ENCODE results near the gene ADGRE3.
"Not testable (repeated sequence)": the region's sequence is repeated elsewhere in the genome, so short reads cannot be mapped to it uniquely, and the experiment has no call there.

Gene ADGRE3

DNA sequence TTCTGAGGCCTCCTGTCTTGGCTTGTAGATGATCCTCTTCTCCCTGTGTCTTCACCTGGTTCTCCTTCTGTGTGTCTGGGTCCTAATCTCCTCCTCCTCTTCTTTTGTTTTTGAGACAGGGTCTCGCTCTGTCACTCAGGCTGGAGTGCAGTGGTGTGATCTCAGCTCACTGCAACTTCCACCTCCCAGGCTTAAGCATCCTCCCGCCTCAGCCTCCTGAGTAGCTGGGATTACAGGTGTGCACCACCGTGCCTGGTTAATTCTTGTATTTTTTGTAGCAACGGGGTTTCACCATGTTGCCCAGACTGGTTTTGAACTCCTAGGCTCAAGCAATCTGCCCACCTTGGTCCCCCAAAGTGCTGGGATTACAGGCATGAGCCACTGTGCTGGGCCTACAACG, 62.4 kb downstream of the ADGRE3 start:
- not testable (repeated sequence) for DNase-seq; H3K27me3 ChIP-seq (ENCODE audit: insufficient read depth, low read length, poor library complexity); H3K18ac ChIP-seq (ENCODE audit: low read length); H3K4me1 ChIP-seq (ENCODE audit: control insufficient read depth, low read depth, low read length); H3K4me2 ChIP-seq (ENCODE audit: low read length); H4K5ac ChIP-seq (ENCODE audit: low read length); H3K4me3 ChIP-seq (ENCODE audit: low read length); H3K27ac ChIP-seq (ENCODE audit: low read depth, low read length); H3K23ac ChIP-seq (ENCODE audit: low read length); H3K79me2 ChIP-seq (ENCODE audit: control insufficient read depth, insufficient read depth, low read length); H2AK5ac ChIP-seq (ENCODE audit: low read length); H3K9ac ChIP-seq (ENCODE audit: low read length); H2BK5ac ChIP-seq (ENCODE audit: low read length); H3K56ac ChIP-seq (ENCODE audit: low read length); H2BK120ac ChIP-seq (ENCODE audit: low read depth, low read length); H3K79me1 ChIP-seq (ENCODE audit: low read length); H2BK15ac ChIP-seq (replicated peaks; ENCODE audit: low read depth); H3K36me3 ChIP-seq (ENCODE audit: control insufficient read depth, insufficient read depth, low read length); H3K4ac ChIP-seq (ENCODE audit: low read depth, low read length); H4K8ac ChIP-seq (ENCODE audit: low read depth, low read length)
- WGBS (ENCODE audit: extremely low coverage, insufficient coverage, low lambda C conversion rate) = no CpG with 5 or more reads among the region's 5 CpGs

DNA sequence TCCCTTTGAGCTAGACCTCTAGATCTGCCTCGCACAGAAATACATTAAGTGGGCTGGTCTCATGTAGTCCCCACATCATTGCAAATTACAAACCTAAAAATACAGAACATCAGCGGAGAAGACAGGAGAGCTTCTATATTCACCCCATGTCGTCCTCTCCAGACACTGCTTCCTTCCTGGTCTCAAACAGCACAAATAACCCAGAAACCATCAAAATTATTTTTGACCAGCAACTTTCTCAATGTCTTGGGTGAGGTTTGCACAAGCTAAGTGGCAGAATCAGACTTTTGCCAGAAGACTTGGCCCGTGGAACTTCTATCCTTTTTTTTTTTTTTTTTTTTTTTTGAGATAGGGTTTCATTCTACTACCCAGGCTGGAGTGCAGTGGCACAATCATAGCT, 63.6 kb downstream of the ADGRE3 start:
- Histone ChIP-seq H3K4me1 (ENCODE audit: control insufficient read depth, low read depth, low read length) (no peaks in the 10 kb centered on the region), H3K27ac (ENCODE audit: low read depth, low read length) (no peak overlapping the region), H3K36me3 (ENCODE audit: control insufficient read depth, insufficient read depth, low read length) (no peaks in the 10 kb centered on the region), H2BK5ac (ENCODE audit: low read length) (no peak overlapping the region), H3K27me3 (ENCODE audit: insufficient read depth, low read length, poor library complexity) (no peaks in the 10 kb centered on the region), H3K79me2 (ENCODE audit: control insufficient read depth, insufficient read depth, low read length) (no peaks in the 10 kb centered on the region), H3K4ac (ENCODE audit: low read depth, low read length) (no peak overlapping the region), H3K23ac (ENCODE audit: low read length) (no peak overlapping the region), H3K4me2 (ENCODE audit: low read length) (no peak overlapping the region), H3K4me3 (ENCODE audit: low read length) (no peak overlapping the region), H2BK15ac (replicated peaks; ENCODE audit: low read depth) (no peak overlapping the region), H3K18ac (ENCODE audit: low read length) (no peak overlapping the region), H2BK120ac (ENCODE audit: low read depth, low read length) (no peak overlapping the region), H4K8ac (ENCODE audit: low read depth, low read length) (no peak overlapping the region), H4K5ac (ENCODE audit: low read length) (no peak overlapping the region), H2AK5ac (ENCODE audit: low read length) (no peak overlapping the region), H3K9ac (ENCODE audit: low read length) (no peak overlapping the region), H3K56ac (ENCODE audit: low read length) (no peak overlapping the region), H3K79me1 (ENCODE audit: low read length) (no peaks in the 10 kb centered on the region)
- DNase-seq = no peak
- whole genome bisulfite sequencing (ENCODE audit: extremely low coverage, insufficient coverage, low lambda C conversion rate) = no CpG with 5 or more reads among the region's 4 CpGs

DNA sequence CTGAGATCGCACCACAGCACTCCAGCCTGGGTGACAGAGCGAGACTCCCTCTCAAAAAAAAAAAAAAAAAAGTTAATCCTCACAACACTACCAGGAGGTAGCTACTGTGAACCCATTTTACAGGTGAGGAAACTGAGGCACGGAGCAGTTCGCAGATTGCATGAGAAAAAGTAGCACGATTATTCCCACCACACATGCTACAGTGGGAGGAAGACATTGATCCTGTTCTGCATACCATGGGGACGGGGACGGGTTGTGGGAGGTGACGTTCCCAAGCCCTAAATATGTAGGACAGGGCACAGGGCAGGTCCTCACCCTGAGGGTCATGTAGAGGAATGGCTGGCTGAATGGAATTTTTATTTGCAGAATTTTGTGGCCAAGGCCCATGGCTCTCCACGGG, 68.0 kb downstream of the ADGRE3 start:
- Histone ChIP-seq H4K8ac (ENCODE audit: low read depth, low read length) (no peak overlapping the region), H3K9ac (ENCODE audit: low read length) (no peak overlapping the region), H3K4me3 (ENCODE audit: low read length) (no peak overlapping the region), H3K4ac (ENCODE audit: low read depth, low read length) (no peak overlapping the region), H3K79me1 (ENCODE audit: low read length) (no peaks in the 10 kb centered on the region), H3K4me2 (ENCODE audit: low read length) (no peak overlapping the region), H3K27ac (ENCODE audit: low read depth, low read length) (no peak overlapping the region), H2BK15ac (replicated peaks; ENCODE audit: low read depth) (no peak overlapping the region), H3K56ac (ENCODE audit: low read length) (no peak overlapping the region), H3K36me3 (ENCODE audit: control insufficient read depth, insufficient read depth, low read length) (no peaks in the 10 kb centered on the region), H3K27me3 (ENCODE audit: insufficient read depth, low read length, poor library complexity) (no peaks in the 10 kb centered on the region), H2BK5ac (ENCODE audit: low read length) (no peak overlapping the region), H2BK120ac (ENCODE audit: low read depth, low read length) (no peak overlapping the region), H3K79me2 (ENCODE audit: control insufficient read depth, insufficient read depth, low read length) (no peaks in the 10 kb centered on the region), H4K5ac (ENCODE audit: low read length) (no peak overlapping the region), H3K18ac (ENCODE audit: low read length) (no peak overlapping the region), H3K23ac (ENCODE audit: low read length) (no peak overlapping the region), H2AK5ac (ENCODE audit: low read length) (no peak overlapping the region), H3K4me1 (ENCODE audit: control insufficient read depth, low read depth, low read length) (no peaks in the 10 kb centered on the region)
- no CpG with 5 or more reads among the region's 9 CpGs for WGBS (ENCODE audit: extremely low coverage, insufficient coverage, low lambda C conversion rate)
- no peak for DNase-seq

DNA sequence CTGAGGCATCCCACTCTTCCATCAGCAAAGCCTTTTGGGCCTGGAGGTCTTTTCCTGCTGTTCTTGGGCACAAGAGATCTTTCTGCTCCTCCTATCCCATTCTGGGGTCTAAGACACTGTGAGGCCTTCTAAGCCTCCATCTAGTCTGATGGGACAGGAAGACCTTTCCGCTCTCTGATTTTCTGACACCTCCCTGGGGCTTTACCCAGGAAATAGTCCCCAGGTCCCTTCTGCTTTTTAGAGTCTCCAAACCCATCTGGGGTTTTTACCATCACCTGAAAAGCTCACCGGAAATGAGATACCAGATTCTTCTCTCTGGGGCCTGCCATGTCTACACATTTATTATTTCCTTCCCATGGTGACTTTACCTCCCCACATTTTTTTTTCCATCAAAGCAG, 70.7 kb downstream of the ADGRE3 start:
- Histone ChIP-seq H4K5ac (ENCODE audit: low read length) (no peak overlapping the region), H2AK5ac (ENCODE audit: low read length) (no peak overlapping the region), H2BK120ac (ENCODE audit: low read depth, low read length) (no peak overlapping the region), H3K4me2 (ENCODE audit: low read length) (no peak overlapping the region), H3K4me3 (ENCODE audit: low read length) (no peak overlapping the region), H3K79me1 (ENCODE audit: low read length) (no peaks in the 10 kb centered on the region), H3K36me3 (ENCODE audit: control insufficient read depth, insufficient read depth, low read length) (no peaks in the 10 kb centered on the region), H4K8ac (ENCODE audit: low read depth, low read length) (no peak overlapping the region), H3K4ac (ENCODE audit: low read depth, low read length) (no peak overlapping the region), H3K4me1 (ENCODE audit: control insufficient read depth, low read depth, low read length) (no peaks in the 10 kb centered on the region), H3K9ac (ENCODE audit: low read length) (no peak overlapping the region), H3K27me3 (ENCODE audit: insufficient read depth, low read length, poor library complexity) (no peaks in the 10 kb centered on the region), H3K79me2 (ENCODE audit: control insufficient read depth, insufficient read depth, low read length) (no peaks in the 10 kb centered on the region), H3K23ac (ENCODE audit: low read length) (no peak overlapping the region), H2BK15ac (replicated peaks; ENCODE audit: low read depth) (no peak overlapping the region), H2BK5ac (ENCODE audit: low read length) (no peak overlapping the region), H3K18ac (ENCODE audit: low read length) (no peak overlapping the region), H3K56ac (ENCODE audit: low read length) (no peak overlapping the region), H3K27ac (ENCODE audit: low read depth, low read length) (no peak overlapping the region)
- no CpG with 5 or more reads among the region's 2 CpGs for WGBS (ENCODE audit: extremely low coverage, insufficient coverage, low lambda C conversion rate)
- no peak for DNase-seq

DNA sequence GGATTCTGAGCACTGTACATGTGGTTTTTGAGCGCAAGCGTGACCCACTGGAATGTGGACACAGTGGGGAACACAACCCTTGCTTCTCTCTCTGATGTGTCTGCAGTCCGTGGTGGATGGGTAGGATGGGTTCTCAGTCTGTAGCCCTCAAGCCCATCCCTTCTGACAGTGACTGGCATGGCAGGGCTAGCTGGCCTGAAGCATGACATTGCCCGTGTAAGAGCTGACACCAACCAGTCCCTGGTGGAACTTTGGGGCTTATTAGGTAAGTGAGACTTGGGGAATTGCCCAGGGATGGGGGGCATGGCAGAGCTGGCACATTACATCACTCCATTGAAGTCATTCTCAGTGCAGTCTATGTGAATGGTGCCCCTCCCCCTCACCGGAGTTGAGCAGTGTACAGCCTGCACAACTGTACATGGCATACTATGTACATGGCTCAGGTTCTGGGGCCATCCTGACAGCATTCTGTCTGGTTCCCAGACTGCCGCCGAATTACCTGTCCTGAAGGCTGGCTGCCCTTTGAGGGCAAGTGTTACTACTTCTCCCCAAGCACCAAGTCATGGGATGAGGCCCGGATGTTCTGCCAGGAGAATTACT, 75.0 kb downstream of the ADGRE3 start:
- Histone ChIP-seq H2AK5ac (ENCODE audit: low read length) (no peak overlapping the region), H2BK120ac (ENCODE audit: low read depth, low read length) (no peak overlapping the region), H3K56ac (ENCODE audit: low read length) (no peak overlapping the region), H3K9ac (ENCODE audit: low read length) (no peak overlapping the region), H3K23ac (ENCODE audit: low read length) (no peak overlapping the region), H3K4ac (ENCODE audit: low read depth, low read length) (no peak overlapping the region), H3K27me3 (ENCODE audit: insufficient read depth, low read length, poor library complexity) (no peaks in the 10 kb centered on the region), H3K79me2 (ENCODE audit: control insufficient read depth, insufficient read depth, low read length) (no peaks in the 10 kb centered on the region), H3K27ac (ENCODE audit: low read depth, low read length) (no peak overlapping the region), H3K4me2 (ENCODE audit: low read length) (no peak overlapping the region), H3K4me3 (ENCODE audit: low read length) (no peak overlapping the region), H4K5ac (ENCODE audit: low read length) (no peak overlapping the region), H3K18ac (ENCODE audit: low read length) (no peak overlapping the region), H3K36me3 (ENCODE audit: control insufficient read depth, insufficient read depth, low read length) (no peaks in the 10 kb centered on the region), H3K79me1 (ENCODE audit: low read length) (no peaks in the 10 kb centered on the region), H2BK15ac (replicated peaks; ENCODE audit: low read depth) (no peak overlapping the region), H2BK5ac (ENCODE audit: low read length) (no peak overlapping the region), H4K8ac (ENCODE audit: low read depth, low read length) (no peak overlapping the region), H3K4me1 (ENCODE audit: control insufficient read depth, low read depth, low read length) (no peaks in the 10 kb centered on the region)
- no peak for DNase-seq
- WGBS (ENCODE audit: extremely low coverage, insufficient coverage, low lambda C conversion rate) = no CpG with 5 or more reads among the region's 8 CpGs

DNA sequence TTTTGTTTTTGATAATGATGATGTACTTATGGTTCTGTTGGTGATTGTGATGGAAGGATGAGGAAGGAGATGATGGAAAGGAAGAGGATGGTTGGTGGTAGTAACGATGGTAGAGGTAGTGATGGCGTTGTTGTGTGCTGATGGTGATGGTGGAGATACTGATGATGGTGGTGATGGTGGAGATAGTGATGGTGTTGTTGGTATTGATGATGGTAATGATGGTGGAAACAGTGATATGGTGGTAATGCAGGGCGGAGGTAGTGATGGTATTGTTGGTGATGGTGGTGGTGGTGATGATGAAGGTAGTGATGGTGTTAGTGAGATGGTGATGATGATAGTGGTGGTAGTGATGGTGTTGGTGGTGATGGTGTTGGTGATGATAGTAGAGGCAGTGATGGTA, 79.1 kb downstream of the ADGRE3 start:
- Histone ChIP-seq H2BK120ac (ENCODE audit: low read depth, low read length) (no peak overlapping the region), H3K79me1 (ENCODE audit: low read length) (no peaks in the 10 kb centered on the region), H3K18ac (ENCODE audit: low read length) (no peak overlapping the region), H3K27me3 (ENCODE audit: insufficient read depth, low read length, poor library complexity) (no peaks in the 10 kb centered on the region), H3K4ac (ENCODE audit: low read depth, low read length) (no peak overlapping the region), H3K27ac (ENCODE audit: low read depth, low read length) (no peak overlapping the region), H3K79me2 (ENCODE audit: control insufficient read depth, insufficient read depth, low read length) (no peaks in the 10 kb centered on the region), H2AK5ac (ENCODE audit: low read length) (no peak overlapping the region), H3K56ac (ENCODE audit: low read length) (no peak overlapping the region), H2BK5ac (ENCODE audit: low read length) (no peak overlapping the region), H2BK15ac (replicated peaks; ENCODE audit: low read depth) (no peak overlapping the region), H4K5ac (ENCODE audit: low read length) (no peak overlapping the region), H3K9ac (ENCODE audit: low read length) (no peak overlapping the region), H3K36me3 (ENCODE audit: control insufficient read depth, insufficient read depth, low read length) (no peaks in the 10 kb centered on the region), H3K23ac (ENCODE audit: low read length) (no peak overlapping the region), H4K8ac (ENCODE audit: low read depth, low read length) (no peak overlapping the region), H3K4me3 (ENCODE audit: low read length) (no peak overlapping the region), H3K4me2 (ENCODE audit: low read length) (no peak overlapping the region), H3K4me1 (ENCODE audit: control insufficient read depth, low read depth, low read length) (no peaks in the 10 kb centered on the region)
- DNase-seq = no peak
- 100% methylated on average over 3 of the region's 3 CpGs for WGBS (ENCODE audit: extremely low coverage, insufficient coverage, low lambda C conversion rate)

Data from mesendoderm (in vitro differentiated cells).